HL-60 (cell line): ENCODE data around the gene CLDN14.

ENCODE experiments used
- DNase-seq, 2 experiments: peaks; one replicate each; pipeline ENCODE4 v3.0.0-alpha.2; 2010 to 2020; ENCODE audit warnings: low read depth in 1 of 2, low spot score in 1 of 2
- H3K27ac ChIP-seq: fragments of 250-450 bp; sonication (Bioruptor Pico); replicated peaks from 2 replicates; pipeline ENCODE4 v1.5.1; 2020; ENCODE audit warnings: mild to moderate bottlenecking, moderate library complexity
- H3K27me3 ChIP-seq: fragments of 250-450 bp; sonication (Bioruptor Pico); 2 replicates; pipeline ENCODE4 v1.5.1; 2021; ENCODE audit warnings: mild to moderate bottlenecking, moderate library complexity; ENCODE audit not compliant: insufficient read depth, poor library complexity, severe bottlenecking
- H3K4me3 ChIP-seq: replicated peaks from 2 replicates; pipeline ENCODE4 v1.5.1; 2011; ENCODE audit warnings: mild to moderate bottlenecking, control low read depth, low read length; ENCODE audit not compliant: insufficient read depth
- GABPA ChIP-seq: IDR thresholded peaks from 2 replicates; pipeline ENCODE4 v1.6.1; 2012; ENCODE audit warnings: low read depth
- POLR2AphosphoS5 ChIP-seq: IDR thresholded peaks from 2 replicates; pipeline ENCODE4 v1.6.1; 2012; ENCODE audit warnings: low read depth
- SPI1 ChIP-seq: IDR thresholded peaks from 2 replicates; pipeline ENCODE4 v1.6.1; 2012; ENCODE audit warnings: low read depth, mild to moderate bottlenecking, borderline replicate concordance
- TF ChIP-seq, protein P1 (sequence below): IDR thresholded peaks from 2 replicates; pipeline ENCODE4 v1.6.1; 2012; ENCODE audit warnings: low read depth; ENCODE audit not compliant: insufficient replicate concordance
- TF ChIP-seq, protein P2 (sequence below): IDR thresholded peaks from one replicate; pipeline ENCODE4 v1.5.1; 2011; ENCODE audit warnings: low read length, control low read depth, inconsistent platforms; ENCODE audit not compliant: insufficient read depth

CLDN14 gene

GRCh38 chr21:36459098-36459497 is 20.8 kb downstream of the CLDN14 start:
- H3K27me3 ChIP-seq: no peaks in the 10 kb centered on the region
- H3K4me3 ChIP-seq: no peak overlapping the region
- TF ChIP-seq GABPA (no peak), SPI1 (no peak), POLR2AphosphoS5 (no peak)
- TF ChIP-seq, protein P1, sequence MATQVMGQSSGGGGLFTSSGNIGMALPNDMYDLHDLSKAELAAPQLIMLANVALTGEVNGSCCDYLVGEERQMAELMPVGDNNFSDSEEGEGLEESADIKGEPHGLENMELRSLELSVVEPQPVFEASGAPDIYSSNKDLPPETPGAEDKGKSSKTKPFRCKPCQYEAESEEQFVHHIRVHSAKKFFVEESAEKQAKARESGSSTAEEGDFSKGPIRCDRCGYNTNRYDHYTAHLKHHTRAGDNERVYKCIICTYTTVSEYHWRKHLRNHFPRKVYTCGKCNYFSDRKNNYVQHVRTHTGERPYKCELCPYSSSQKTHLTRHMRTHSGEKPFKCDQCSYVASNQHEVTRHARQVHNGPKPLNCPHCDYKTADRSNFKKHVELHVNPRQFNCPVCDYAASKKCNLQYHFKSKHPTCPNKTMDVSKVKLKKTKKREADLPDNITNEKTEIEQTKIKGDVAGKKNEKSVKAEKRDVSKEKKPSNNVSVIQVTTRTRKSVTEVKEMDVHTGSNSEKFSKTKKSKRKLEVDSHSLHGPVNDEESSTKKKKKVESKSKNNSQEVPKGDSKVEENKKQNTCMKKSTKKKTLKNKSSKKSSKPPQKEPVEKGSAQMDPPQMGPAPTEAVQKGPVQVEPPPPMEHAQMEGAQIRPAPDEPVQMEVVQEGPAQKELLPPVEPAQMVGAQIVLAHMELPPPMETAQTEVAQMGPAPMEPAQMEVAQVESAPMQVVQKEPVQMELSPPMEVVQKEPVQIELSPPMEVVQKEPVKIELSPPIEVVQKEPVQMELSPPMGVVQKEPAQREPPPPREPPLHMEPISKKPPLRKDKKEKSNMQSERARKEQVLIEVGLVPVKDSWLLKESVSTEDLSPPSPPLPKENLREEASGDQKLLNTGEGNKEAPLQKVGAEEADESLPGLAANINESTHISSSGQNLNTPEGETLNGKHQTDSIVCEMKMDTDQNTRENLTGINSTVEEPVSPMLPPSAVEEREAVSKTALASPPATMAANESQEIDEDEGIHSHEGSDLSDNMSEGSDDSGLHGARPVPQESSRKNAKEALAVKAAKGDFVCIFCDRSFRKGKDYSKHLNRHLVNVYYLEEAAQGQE: no peak
- TF ChIP-seq, protein P2, sequence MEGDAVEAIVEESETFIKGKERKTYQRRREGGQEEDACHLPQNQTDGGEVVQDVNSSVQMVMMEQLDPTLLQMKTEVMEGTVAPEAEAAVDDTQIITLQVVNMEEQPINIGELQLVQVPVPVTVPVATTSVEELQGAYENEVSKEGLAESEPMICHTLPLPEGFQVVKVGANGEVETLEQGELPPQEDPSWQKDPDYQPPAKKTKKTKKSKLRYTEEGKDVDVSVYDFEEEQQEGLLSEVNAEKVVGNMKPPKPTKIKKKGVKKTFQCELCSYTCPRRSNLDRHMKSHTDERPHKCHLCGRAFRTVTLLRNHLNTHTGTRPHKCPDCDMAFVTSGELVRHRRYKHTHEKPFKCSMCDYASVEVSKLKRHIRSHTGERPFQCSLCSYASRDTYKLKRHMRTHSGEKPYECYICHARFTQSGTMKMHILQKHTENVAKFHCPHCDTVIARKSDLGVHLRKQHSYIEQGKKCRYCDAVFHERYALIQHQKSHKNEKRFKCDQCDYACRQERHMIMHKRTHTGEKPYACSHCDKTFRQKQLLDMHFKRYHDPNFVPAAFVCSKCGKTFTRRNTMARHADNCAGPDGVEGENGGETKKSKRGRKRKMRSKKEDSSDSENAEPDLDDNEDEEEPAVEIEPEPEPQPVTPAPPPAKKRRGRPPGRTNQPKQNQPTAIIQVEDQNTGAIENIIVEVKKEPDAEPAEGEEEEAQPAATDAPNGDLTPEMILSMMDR: no peak
- DNase-seq: no peak
- no peak overlapping the region for H3K27ac ChIP-seq

- no peak for TF ChIP-seq GABPA
- TF ChIP-seq, protein P1: no peak
- DNase-seq: no peak
- Histone ChIP-seq H3K27me3 (no peaks in the 10 kb centered on the region), H3K4me3 (no peak overlapping the region), H3K27ac (no peak overlapping the region)
Measured at GRCh38 chr21:36456729-36457414, 23.1 kb downstream of the CLDN14 start.

GRCh38 chr21:36454706-36455105 is 25.2 kb downstream of the CLDN14 start:
- no peak for DNase-seq
- no peaks in the 10 kb centered on the region for H3K27me3 ChIP-seq
- TF ChIP-seq GABPA: no peak
- TF ChIP-seq POLR2AphosphoS5: no peak
- no peak for TF ChIP-seq SPI1
- TF ChIP-seq, protein P1: no peak
- TF ChIP-seq, protein P2: no peak
- no peak overlapping the region for H3K27ac ChIP-seq
- no peak overlapping the region for H3K4me3 ChIP-seq
